Embryonic facial prominence (tissue), 1 donor: Measurements from ENCODE around the gene NPHS2.
"Not testable (repeated sequence)": the region's sequence is repeated elsewhere in the genome, so short reads cannot be mapped to it uniquely, and the experiment has no call there.

Experiments
- DNase-seq: peaks from one replicate; pipeline ENCODE4 v3.0.0-alpha.2; 2016; ENCODE audit errors: extremely low spot score

The NPHS2 gene

GRCh38 chr1:179547021-179547535 is 28.7 kb downstream of the NPHS2 start:
- no peak for DNase-seq

GRCh38 chr1:179545321-179545720 is 30.4 kb downstream of the NPHS2 start:
- DNase-seq: no peak

DNA sequence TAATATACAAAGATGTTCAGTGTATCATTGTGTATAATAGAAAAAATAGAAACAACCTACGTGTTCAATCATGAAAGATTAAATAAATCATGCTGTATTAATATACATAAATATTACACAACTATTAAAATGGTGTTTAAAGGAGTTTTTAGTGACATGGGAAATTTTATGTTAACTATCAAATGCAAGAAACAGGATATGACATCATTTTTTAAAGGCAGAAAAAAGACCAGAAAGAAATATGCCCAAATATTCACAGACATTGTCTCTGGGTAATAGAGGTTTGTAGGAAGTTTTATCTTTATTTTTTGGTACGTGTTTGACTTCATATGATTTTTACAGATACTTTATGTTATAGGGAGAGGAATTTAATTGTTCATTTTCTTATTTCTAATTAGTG is 34.0 kb downstream of the NPHS2 start:
- no peak for DNase-seq

DNA sequence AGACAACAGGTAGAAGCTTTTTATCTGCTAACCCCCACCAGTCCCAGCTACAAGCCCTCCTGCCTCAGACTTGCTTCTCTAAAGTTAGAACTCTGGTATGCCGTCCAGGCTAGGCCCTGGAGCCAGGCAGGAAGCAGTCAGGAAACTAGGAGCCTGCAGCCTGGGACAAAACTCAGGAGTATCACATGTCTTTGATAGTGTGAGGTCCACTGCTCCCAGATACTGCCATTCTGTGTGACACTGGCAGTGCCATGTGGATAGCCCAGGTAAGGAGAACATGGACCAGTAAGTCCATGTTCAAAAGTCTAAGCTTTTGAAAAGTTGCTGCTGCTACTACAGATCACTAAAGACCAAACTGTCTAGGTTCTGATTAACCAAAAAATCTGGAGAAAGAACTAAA is 45.4 kb downstream of the NPHS2 start:
- no peak for DNase-seq

GRCh38 chr1:179529482-179530195 is 46.1 kb downstream of the NPHS2 start:
- no peak for DNase-seq

GRCh38 chr1:179518544-179518943 is 57.2 kb downstream of the NPHS2 start:
- DNase-seq: not testable (repeated sequence)

- no peak for DNase-seq
Observed at GRCh38 chr1:179516976-179517705, 58.6 kb downstream of the NPHS2 start.

GRCh38 chr1:179510038-179510437 is 65.7 kb downstream of the NPHS2 start:
- DNase-seq: no peak

GRCh38 chr1:179509384-179509783 is 66.4 kb downstream of the NPHS2 start:
- no peak for DNase-seq

DNA sequence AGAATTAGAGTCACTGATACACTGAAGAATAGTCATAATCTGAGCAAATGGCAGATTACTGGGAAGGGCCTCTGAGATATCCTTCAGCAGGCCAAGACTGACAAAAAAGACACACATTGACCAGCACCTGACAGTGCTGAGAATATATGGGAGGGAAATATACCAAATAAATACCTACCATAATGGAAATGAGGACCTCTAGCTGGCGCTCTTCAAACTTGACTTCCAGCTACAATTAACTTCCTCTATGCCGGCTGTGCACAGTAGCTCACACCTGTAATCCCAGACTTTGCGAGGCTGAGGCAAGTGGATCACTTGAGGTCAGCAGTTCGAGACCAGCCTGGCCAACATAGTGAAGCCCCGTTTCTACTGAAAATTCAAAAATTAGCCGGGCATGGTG is 69.5 kb downstream of the NPHS2 start:
- no peak for DNase-seq
